Upper lobe of left lung (tissue), 6 donors: ENCODE results near the gene LIN52. TPM values are rescaled to one million over a fixed set of nuclear protein-coding genes. Genes with fewer than 3 reads are reported as not detected.

Source experiments
- ATAC-seq, 2 donors: fragments of 200-7000 bp; cut with Tn5 transposase; one replicate each; pipeline ENCODE4 v1.9.1; 2022; ENCODE audit warnings: mild to moderate bottlenecking in 2 of 2, moderate library complexity in 2 of 2; ENCODE audit not compliant: low FRiP score in 2 of 2
- DNase-seq, 2 donors: peaks; one replicate each; pipeline ENCODE4 v3.0.0-alpha.2; 2019 to 2020
- H3K27ac ChIP-seq, 4 donors: fragments of 200-600 bp; sonication (generic); one replicate each; pipeline ENCODE4 v1.5.1; 2016 to 2019
- H3K27me3 ChIP-seq, 4 donors: fragments of 200-600 bp; sonication (generic); one replicate each; pipeline ENCODE4 v1.5.1; 2017 to 2019
- H3K36me3 ChIP-seq, 4 donors: fragments of 200-600 bp; sonication (generic); one replicate each; pipeline ENCODE4 v1.5.1; 2016 to 2019
- H3K4me1 ChIP-seq, 4 donors: fragments of 200-600 bp; sonication (generic); one replicate each; pipeline ENCODE4 v1.5.1; 2018 to 2019
- H3K4me3 ChIP-seq, 4 donors: fragments of 200-600 bp; sonication (generic); one replicate each; pipeline ENCODE4 v1.5.1; 2017 to 2019; ENCODE audit warnings: mild to moderate bottlenecking in 2 of 4, moderate library complexity in 1 of 4
- H3K9me3 ChIP-seq, 4 donors: fragments of 200-600 bp; sonication (generic); one replicate each; pipeline ENCODE4 v1.5.1; 2018 to 2019
- EP300 ChIP-seq, 4 donors: sonication (generic); formaldehyde crosslinking; IDR thresholded peaks; one replicate each; pipeline ENCODE4 v1.5.1; 2017; ENCODE audit warnings: antibody characterized with exemption in 4 of 4, control low read depth in 2 of 4
- POLR2A ChIP-seq, 4 donors: fragments of 450-650 bp; IDR thresholded peaks; one replicate each; pipeline ENCODE4 v1.5.1; 2016 to 2017; ENCODE audit warnings: antibody characterized with exemption in 4 of 4, mild to moderate bottlenecking in 2 of 4
- POLR2AphosphoS5 ChIP-seq, 2 donors: sonication (generic); formaldehyde crosslinking; IDR thresholded peaks; one replicate each; pipeline ENCODE4 v1.5.1; 2017; ENCODE audit warnings: antibody characterized with exemption in 2 of 2
- WGBS, 2 donors: methylation state at CpG; one replicate each; pipeline ENCODE4 v1.1.5; 2017 to 2018; 5-methylcytosine and 5-hydroxymethylcytosine counted together
- total RNA-seq, 6 donors: library from RNA; depleted of rRNA in 4 of 6; stranded (reverse); fragments of >200 nt in 4 of 6; gene quantifications; one replicate each; pipeline versions ENCODE4 v1.1.0 to v1.2.1, GENCODE V29; 2016 to 2021
- TF ChIP-seq, protein P1 (sequence below), 6 experiments: fragments of 450-650 bp in 4 of 6; fragments of 200-600 bp in 2 of 6; sonication (generic) in 2 of 6; IDR thresholded peaks; one replicate each; pipeline ENCODE4 v1.5.1; 2016 to 2019; ENCODE audit warnings: antibody characterized with exemption in 6 of 6
- donor health status: DM: no; HTN: no; CAD: no; lungs with moderate emphysema.
- donor health status: DM: no; HTN: yes; CAD: no; lungs with severe emphysema.

The LIN52 gene
- total RNA-seq, 6 donors from 2014 or later = 5.8 to 9.7 (median 8.8) TPM

DNA sequence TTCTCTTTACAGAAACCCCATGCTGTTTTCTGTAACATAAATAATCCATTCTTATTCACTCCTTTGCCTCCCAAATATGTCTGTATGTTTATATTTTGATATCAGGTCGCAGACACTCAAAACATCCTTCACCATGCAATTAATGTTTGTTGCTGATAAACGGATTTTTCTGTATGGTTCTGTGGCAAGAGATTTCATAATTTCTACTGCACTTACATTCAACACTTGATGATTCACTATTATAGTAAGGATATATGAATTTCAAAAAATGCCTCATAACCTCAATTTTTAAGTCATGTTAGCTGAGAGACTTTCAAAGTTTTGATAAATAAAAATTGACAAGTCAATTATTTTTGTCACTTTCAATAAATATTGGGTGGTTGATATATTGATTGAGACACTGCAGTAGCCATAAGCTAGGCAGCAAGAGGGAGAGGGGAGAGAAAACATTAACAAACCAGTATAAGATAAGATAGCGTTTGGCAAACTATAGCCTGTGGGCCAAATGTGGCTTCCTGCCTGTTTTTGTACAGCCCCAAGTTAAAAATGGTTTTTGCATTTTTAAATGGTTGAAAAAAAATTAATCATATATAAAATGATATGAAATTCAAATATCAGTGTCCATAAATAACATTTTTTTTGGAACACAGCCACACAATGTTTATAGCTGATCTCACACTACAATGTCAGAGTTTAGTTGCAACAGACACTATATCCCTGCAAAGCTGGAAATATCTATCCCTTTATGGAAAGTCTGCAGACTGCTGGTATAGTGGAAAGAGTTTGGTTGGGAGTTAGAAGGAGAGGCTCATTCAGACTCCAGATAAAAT lies 18.8 kb upstream of the LIN52 start:
- no peaks in the 10 kb centered on the region for H3K4me1 ChIP-seq
- no peak overlapping the region for H3K4me3 ChIP-seq
- peaks cover 3 to 83% (median 37%) of the 10 kb centered on the region in 4 donors for H3K36me3 ChIP-seq
- no peaks in the 10 kb centered on the region for H3K9me3 ChIP-seq
- no peaks in the 10 kb centered on the region for H3K27me3 ChIP-seq
- H3K27ac ChIP-seq = no peak overlapping the region
- 67 to 72% methylated on average over 3 of the region's 3 CpGs for WGBS, 2 donors
- ATAC-seq (no peak), DNase-seq (no peak)
- TF ChIP-seq POLR2A (IDR thresholded peaks at IDR 0.05) = no peak
- TF ChIP-seq EP300 (IDR thresholded peaks at IDR 0.05) = no peak
- TF ChIP-seq, protein P1, sequence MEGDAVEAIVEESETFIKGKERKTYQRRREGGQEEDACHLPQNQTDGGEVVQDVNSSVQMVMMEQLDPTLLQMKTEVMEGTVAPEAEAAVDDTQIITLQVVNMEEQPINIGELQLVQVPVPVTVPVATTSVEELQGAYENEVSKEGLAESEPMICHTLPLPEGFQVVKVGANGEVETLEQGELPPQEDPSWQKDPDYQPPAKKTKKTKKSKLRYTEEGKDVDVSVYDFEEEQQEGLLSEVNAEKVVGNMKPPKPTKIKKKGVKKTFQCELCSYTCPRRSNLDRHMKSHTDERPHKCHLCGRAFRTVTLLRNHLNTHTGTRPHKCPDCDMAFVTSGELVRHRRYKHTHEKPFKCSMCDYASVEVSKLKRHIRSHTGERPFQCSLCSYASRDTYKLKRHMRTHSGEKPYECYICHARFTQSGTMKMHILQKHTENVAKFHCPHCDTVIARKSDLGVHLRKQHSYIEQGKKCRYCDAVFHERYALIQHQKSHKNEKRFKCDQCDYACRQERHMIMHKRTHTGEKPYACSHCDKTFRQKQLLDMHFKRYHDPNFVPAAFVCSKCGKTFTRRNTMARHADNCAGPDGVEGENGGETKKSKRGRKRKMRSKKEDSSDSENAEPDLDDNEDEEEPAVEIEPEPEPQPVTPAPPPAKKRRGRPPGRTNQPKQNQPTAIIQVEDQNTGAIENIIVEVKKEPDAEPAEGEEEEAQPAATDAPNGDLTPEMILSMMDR (IDR thresholded peaks at IDR 0.05) = no peak
- no peak for TF ChIP-seq POLR2AphosphoS5 (IDR thresholded peaks at IDR 0.05)

DNA sequence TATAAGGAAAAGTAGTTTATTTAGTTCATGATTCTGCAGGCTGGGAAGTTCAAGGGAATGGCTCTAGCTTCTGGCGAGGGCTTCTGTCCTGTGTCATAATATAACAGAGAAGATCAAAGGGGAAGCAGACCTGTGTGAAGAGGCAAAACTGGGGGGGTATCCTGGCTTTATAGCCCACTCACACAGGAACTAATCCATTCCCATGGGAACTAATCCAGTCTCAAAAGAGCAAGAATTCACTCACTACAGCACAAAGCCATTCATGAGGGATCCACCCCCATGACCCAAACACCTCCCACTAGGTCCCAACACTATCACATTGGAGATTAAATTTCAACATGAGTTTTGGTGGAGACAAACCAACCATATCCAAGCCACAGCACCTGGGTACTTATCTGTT lies 7.4 kb upstream of the LIN52 start:
- ATAC-seq (no peak), DNase-seq (no peak)
- Histone ChIP-seq H3K4me3 (no peak overlapping the region), H3K27me3 (no peaks in the 10 kb centered on the region), H3K9me3 (no peaks in the 10 kb centered on the region), H3K4me1 (peaks cover 12 to 16% (median 13%) of the 10 kb centered on the region in 4 donors), H3K27ac (no peak overlapping the region), H3K36me3 (peaks cover 0 to 8% (median 2%) of the 10 kb centered on the region in 4 donors)
- TF ChIP-seq POLR2AphosphoS5 (IDR thresholded peaks at IDR 0.05) = no peak
- TF ChIP-seq, protein P1 (IDR thresholded peaks at IDR 0.05) = no peak
- TF ChIP-seq POLR2A (IDR thresholded peaks at IDR 0.05) = no peak
- no peak for TF ChIP-seq EP300 (IDR thresholded peaks at IDR 0.05)
- WGBS, 2 donors = 52 to 95% methylated on average over 1 of the region's 1 CpG

DNA sequence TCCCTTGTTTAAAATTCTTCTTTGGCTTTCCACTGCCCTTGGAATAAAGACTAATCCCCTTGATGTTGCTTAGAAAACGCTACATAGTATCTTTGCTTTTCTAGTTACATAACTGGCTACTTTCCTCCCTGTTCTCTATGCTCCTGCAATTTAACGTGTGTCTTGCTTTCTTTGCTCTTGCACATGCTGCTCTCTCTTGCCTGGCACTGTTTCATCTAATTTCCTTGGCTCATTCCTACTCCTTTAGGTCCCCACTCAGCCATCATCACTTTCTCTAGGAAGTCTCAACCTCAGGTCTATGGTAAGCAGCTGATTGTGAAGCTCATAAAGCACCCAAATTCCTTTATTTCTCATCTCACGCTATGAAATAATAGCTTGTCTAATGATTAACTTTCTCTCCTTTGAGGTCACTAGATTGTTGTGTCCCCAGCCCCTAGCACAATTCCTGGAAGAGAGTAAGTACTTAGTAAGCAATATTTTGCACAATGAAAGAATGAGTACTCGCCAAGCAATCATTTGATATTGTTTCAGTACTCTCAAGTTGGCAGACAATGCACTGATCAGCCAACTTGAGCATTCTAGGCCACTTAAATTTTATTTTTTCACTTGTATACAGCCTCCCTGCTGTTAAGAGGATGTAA lies 3.8 kb upstream of the LIN52 start:
- H3K27ac ChIP-seq = peak overlapping the region in 1 of 4 donors; percentile 23
- 48 to 57% methylated on average over 4 of the region's 4 CpGs for WGBS, 2 donors
- ATAC-seq = no peak
- H3K27me3 ChIP-seq = no peaks in the 10 kb centered on the region
- no peak for DNase-seq
- no peaks in the 10 kb centered on the region for H3K9me3 ChIP-seq
- no peaks in the 10 kb centered on the region for H3K36me3 ChIP-seq
- H3K4me1 ChIP-seq = peaks cover 31 to 34% (median 33%) of the 10 kb centered on the region in 4 donors
- no peak overlapping the region for H3K4me3 ChIP-seq
- TF ChIP-seq, protein P1 (IDR thresholded peaks at IDR 0.05) = no peak
- TF ChIP-seq POLR2AphosphoS5 (IDR thresholded peaks at IDR 0.05) (no peak), POLR2A (IDR thresholded peaks at IDR 0.05) (no peak), EP300 (IDR thresholded peaks at IDR 0.05) (no peak)

DNA sequence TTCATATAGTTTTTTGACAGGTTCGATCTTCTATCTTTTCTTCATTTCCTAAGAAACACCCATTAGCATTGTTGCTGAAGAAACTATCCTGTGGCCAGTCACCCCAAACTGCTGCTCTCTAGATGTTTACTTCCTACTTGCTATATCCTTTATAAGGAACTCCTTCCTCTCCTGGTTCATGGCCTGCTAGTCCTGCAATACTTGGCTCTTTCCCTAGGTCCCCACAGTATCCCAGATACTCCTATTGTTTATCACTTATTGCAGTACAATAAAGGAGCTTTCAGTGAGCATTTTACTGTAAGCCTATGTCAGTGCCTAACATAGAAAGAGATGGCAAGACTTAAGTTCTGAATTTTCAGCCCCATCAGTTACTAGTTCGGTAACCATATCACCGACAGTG lies 3.3 kb upstream of the LIN52 start:
- DNase-seq = no peak

More for the DNA sequence above, 3.3 kb upstream of the LIN52 start:
- no peak overlapping the region for H3K4me3 ChIP-seq
- peak overlapping the region in 1 of 4 donors; percentile 23 for H3K27ac ChIP-seq
- WGBS, 2 donors = 78 to 88% methylated on average over 3 of the region's 3 CpGs
- no peaks in the 10 kb centered on the region for H3K9me3 ChIP-seq
- ATAC-seq = no peak
- no peaks in the 10 kb centered on the region for H3K27me3 ChIP-seq
- H3K4me1 ChIP-seq = peaks cover 33 to 38% (median 35%) of the 10 kb centered on the region in 4 donors
- no peaks in the 10 kb centered on the region for H3K36me3 ChIP-seq
- TF ChIP-seq POLR2A (IDR thresholded peaks at IDR 0.05) (no peak), EP300 (IDR thresholded peaks at IDR 0.05) (no peak), POLR2AphosphoS5 (IDR thresholded peaks at IDR 0.05) (no peak)
- TF ChIP-seq, protein P1 (IDR thresholded peaks at IDR 0.05) = no peak
